ENCODE results near the gene ZNF780A. TPM values are rescaled to one million over a fixed set of nuclear protein-coding genes. Genes with fewer than 3 reads are reported as not detected.

ZNF780A gene
- total and polyA plus RNA-seq, 2 of the 13 experiments (the other 11 are each of a cell fraction or from before 2014, with no cell fraction given): 13.5 to 22.7 TPM

Other genes with a start within 250 kb of the ZNF780A start
- 153 and 235 TPM in 2 replicates for gene FBL, start 244.6 kb downstream of the ZNF780A start, total RNA-seq (2016; rRNA removed; fragmentation: Illumina TruSeq; extraction: Trizol)
- 408 and 468 TPM in 2 replicates for gene FBL, start 244.6 kb downstream of the ZNF780A start, polyA plus RNA-seq (2011; rRNA removed)
- 7.0 and 7.2 TPM in 2 replicates for gene FCGBP, start 156.3 kb downstream of the ZNF780A start, total RNA-seq (2016; rRNA removed; fragmentation: Illumina TruSeq; extraction: Trizol)
- gene FCGBP, start 156.3 kb downstream of the ZNF780A start, polyA plus RNA-seq (2011; rRNA removed): 1.3 and 2.4 TPM in 2 replicates
- 160 and 194 TPM in 2 replicates for gene PSMC4, start 119.8 kb downstream of the ZNF780A start, total RNA-seq (2016; rRNA removed; fragmentation: Illumina TruSeq; extraction: Trizol)
- gene PSMC4, start 119.8 kb downstream of the ZNF780A start, polyA plus RNA-seq (2011; rRNA removed): 49.9 and 62.6 TPM in 2 replicates
- 4.1 and 6.0 TPM in 2 replicates for gene ZNF546, start 93.9 kb downstream of the ZNF780A start, total RNA-seq (2016; rRNA removed; fragmentation: Illumina TruSeq; extraction: Trizol)
- 2.2 and 2.5 TPM in 2 replicates for gene ZNF546, start 93.9 kb downstream of the ZNF780A start, polyA plus RNA-seq (2011; rRNA removed)
- gene ZNF780B, start 34.7 kb downstream of the ZNF780A start, total RNA-seq (2016; rRNA removed; fragmentation: Illumina TruSeq; extraction: Trizol): 21.9 and 25.0 TPM in 2 replicates
- gene ZNF780B, start 34.7 kb downstream of the ZNF780A start, polyA plus RNA-seq (2011; rRNA removed): 6.5 and 6.6 TPM in 2 replicates
- gene MAP3K10, start 100.5 kb upstream of the ZNF780A start, total RNA-seq (2016; rRNA removed; fragmentation: Illumina TruSeq; extraction: Trizol): 1.9 and 3.4 TPM in 2 replicates
- 5.0 and 6.7 TPM in 2 replicates for gene MAP3K10, start 100.5 kb upstream of the ZNF780A start, polyA plus RNA-seq (2011; rRNA removed)
- gene TTC9B, start 127.4 kb upstream of the ZNF780A start, total RNA-seq (2016; rRNA removed; fragmentation: Illumina TruSeq; extraction: Trizol): not detected in 2 replicates
- not detected in 2 replicates for gene TTC9B, start 127.4 kb upstream of the ZNF780A start, polyA plus RNA-seq (2011; rRNA removed)
- gene CCNP, start 135.7 kb upstream of the ZNF780A start, total RNA-seq (2016; rRNA removed; fragmentation: Illumina TruSeq; extraction: Trizol): 0.66 and 1.1 TPM in 2 replicates
- 1.8 and 2.8 TPM in 2 replicates for gene CCNP, start 135.7 kb upstream of the ZNF780A start, polyA plus RNA-seq (2011; rRNA removed)
- gene AKT2, start 194.4 kb upstream of the ZNF780A start, total RNA-seq (2016; rRNA removed; fragmentation: Illumina TruSeq; extraction: Trizol): 82.1 and 82.7 TPM in 2 replicates
- gene AKT2, start 194.4 kb upstream of the ZNF780A start, polyA plus RNA-seq (2011; rRNA removed): 173 and 182 TPM in 2 replicates